Measurements from ENCODE around the gene NES. TPM values are rescaled to one million over a fixed set of nuclear protein-coding genes. Genes with fewer than 3 reads are reported as not detected.

Gene NES
- polyA plus RNA-seq, 3 donors, result not detected

- H3K4me1 Mint-ChIP-seq, result peaks cover 12% of the 10 kb centered on the region
- H3K9me3 ChIP-seq (replicated peaks in 1 of 2; ENCODE audit: control insufficient read depth in 1 of 2, insufficient read depth in 1 of 2, low read length in 2 of 2), result peaks cover 0 to 11% of the 10 kb centered on the region in 2 donors
- H3K4me3 ChIP-seq (replicated peaks in 1 of 3; ENCODE audit: low read depth in 2 of 3, low read length in 3 of 3), result no peak overlapping the region
- no peaks in the 10 kb centered on the region for H3K79me2 ChIP-seq (ENCODE audit: insufficient read depth, low read length)
- peaks cover 65 to 90% (median 77%) of the 10 kb centered on the region in 3 donors for H3K27me3 Mint-ChIP-seq (ENCODE audit: low read depth in 3 of 3)
- TF ChIP-seq, protein P1, sequence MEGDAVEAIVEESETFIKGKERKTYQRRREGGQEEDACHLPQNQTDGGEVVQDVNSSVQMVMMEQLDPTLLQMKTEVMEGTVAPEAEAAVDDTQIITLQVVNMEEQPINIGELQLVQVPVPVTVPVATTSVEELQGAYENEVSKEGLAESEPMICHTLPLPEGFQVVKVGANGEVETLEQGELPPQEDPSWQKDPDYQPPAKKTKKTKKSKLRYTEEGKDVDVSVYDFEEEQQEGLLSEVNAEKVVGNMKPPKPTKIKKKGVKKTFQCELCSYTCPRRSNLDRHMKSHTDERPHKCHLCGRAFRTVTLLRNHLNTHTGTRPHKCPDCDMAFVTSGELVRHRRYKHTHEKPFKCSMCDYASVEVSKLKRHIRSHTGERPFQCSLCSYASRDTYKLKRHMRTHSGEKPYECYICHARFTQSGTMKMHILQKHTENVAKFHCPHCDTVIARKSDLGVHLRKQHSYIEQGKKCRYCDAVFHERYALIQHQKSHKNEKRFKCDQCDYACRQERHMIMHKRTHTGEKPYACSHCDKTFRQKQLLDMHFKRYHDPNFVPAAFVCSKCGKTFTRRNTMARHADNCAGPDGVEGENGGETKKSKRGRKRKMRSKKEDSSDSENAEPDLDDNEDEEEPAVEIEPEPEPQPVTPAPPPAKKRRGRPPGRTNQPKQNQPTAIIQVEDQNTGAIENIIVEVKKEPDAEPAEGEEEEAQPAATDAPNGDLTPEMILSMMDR (IDR thresholded peaks at IDR 0.05), result no peak
- no peaks in the 10 kb centered on the region for H4K20me1 ChIP-seq (ENCODE audit: insufficient read depth, low read length)
- peaks cover 38 to 82% of the 10 kb centered on the region in 2 donors for H3K27me3 ChIP-seq (ENCODE audit: control insufficient read depth in 2 of 2, insufficient read depth in 2 of 2, low read length in 2 of 2)
- H3K4me3 Mint-ChIP-seq, result peak overlapping the region in 1 of 2 donors; percentile 67
- H3K36me3 Mint-ChIP-seq, result peaks cover 0 to 4% of the 10 kb centered on the region in 2 donors
- peaks cover 0 to 11% (median 3%) of the 10 kb centered on the region in 7 donors for H3K9me3 Mint-ChIP-seq
- no peaks in the 10 kb centered on the region for H3K36me3 ChIP-seq (replicated peaks in 1 of 2; ENCODE audit: control insufficient read depth in 1 of 2, insufficient read depth in 2 of 2, low read length in 2 of 2)
- H3K27ac ChIP-seq (ENCODE audit: low read depth in 1 of 2, low read length in 2 of 2), result no peak overlapping the region
- H2AFZ ChIP-seq (ENCODE audit: insufficient read depth, low read depth, low read length, poor library complexity, severe bottlenecking), result no peak overlapping the region
- DNase-seq, result no peak
- H3K9ac ChIP-seq (ENCODE audit: insufficient read depth, low read length, poor library complexity, severe bottlenecking), result no peak overlapping the region
- H3K27ac Mint-ChIP-seq, result no peak overlapping the region
- no peak overlapping the region for H3K4me2 ChIP-seq (replicated peaks; ENCODE audit: extremely low read depth, low read length, poor library complexity, severe bottlenecking)
- intact Hi-C loops (cut with micrococcal nuclease), result loop anchor here (5.0 to 10.0 kb wide), 2 partner anchors 48 to 51 kb away; no protein-coding TSS in a partner anchor
- peaks cover 0 to 7% of the 10 kb centered on the region in 2 donors for H3K4me1 ChIP-seq (ENCODE audit: control insufficient read depth in 1 of 2, insufficient read depth in 2 of 2, low read length in 2 of 2)
- WGBS (ENCODE audit: insufficient coverage), result 87% methylated on average over 4 of the region's 18 CpGs
These were observed 1.7 kb downstream of the NES start for GRCh38 chr1:156675210-156676113.

- H3K4me1 Mint-ChIP-seq, result peaks cover 12% of the 10 kb centered on the region
- Histone ChIP-seq H3K4me2 (replicated peaks; ENCODE audit: extremely low read depth, low read length, poor library complexity, severe bottlenecking) (no peak overlapping the region), H3K27ac (ENCODE audit: low read depth in 1 of 2, low read length in 2 of 2) (no peak overlapping the region), H4K20me1 (ENCODE audit: insufficient read depth, low read length) (no peaks in the 10 kb centered on the region), H3K27me3 (ENCODE audit: control insufficient read depth in 2 of 2, insufficient read depth in 2 of 2, low read length in 2 of 2) (peaks cover 25 to 63% of the 10 kb centered on the region in 2 donors), H3K9me3 (replicated peaks in 1 of 2; ENCODE audit: control insufficient read depth in 1 of 2, insufficient read depth in 1 of 2, low read length in 2 of 2) (peaks cover 0 to 11% of the 10 kb centered on the region in 2 donors), H3K9ac (ENCODE audit: insufficient read depth, low read length, poor library complexity, severe bottlenecking) (no peak overlapping the region), H2AFZ (ENCODE audit: insufficient read depth, low read depth, low read length, poor library complexity, severe bottlenecking) (no peak overlapping the region), H3K4me3 (replicated peaks in 1 of 3; ENCODE audit: low read depth in 2 of 3, low read length in 3 of 3) (no peak overlapping the region), H3K36me3 (replicated peaks in 1 of 2; ENCODE audit: control insufficient read depth in 1 of 2, insufficient read depth in 2 of 2, low read length in 2 of 2) (no peaks in the 10 kb centered on the region), H3K4me1 (ENCODE audit: control insufficient read depth in 1 of 2, insufficient read depth in 2 of 2, low read length in 2 of 2) (peaks cover 0 to 7% of the 10 kb centered on the region in 2 donors), H3K79me2 (ENCODE audit: insufficient read depth, low read length) (no peaks in the 10 kb centered on the region)
- TF ChIP-seq, protein P1 (IDR thresholded peaks at IDR 0.05), result no peak
- peaks cover 54 to 84% (median 63%) of the 10 kb centered on the region in 3 donors for H3K27me3 Mint-ChIP-seq (ENCODE audit: low read depth in 3 of 3)
- DNase-seq, result no peak
- peaks cover 0 to 4% of the 10 kb centered on the region in 2 donors for H3K36me3 Mint-ChIP-seq
- 93% methylated on average over 5 of the region's 8 CpGs for WGBS (ENCODE audit: insufficient coverage)
- intact Hi-C loops (cut with micrococcal nuclease), result loop anchor here in 1 of 2 donors (10.0 kb wide), 1 partner anchor 49 kb away; no protein-coding TSS in a partner anchor
- peaks cover 0 to 11% (median 3%) of the 10 kb centered on the region in 7 donors for H3K9me3 Mint-ChIP-seq
- H3K4me3 Mint-ChIP-seq, result no peak overlapping the region
- H3K27ac Mint-ChIP-seq, result no peak overlapping the region
These were observed 3.7 kb downstream of the NES start for GRCh38 chr1:156673387-156674121.
